NT2/D1 (cell line): ENCODE results near the gene FTMT.

Source experiments
- SUZ12 ChIP-seq: IDR thresholded peaks from 2 replicates; pipeline ENCODE4 v1.6.1; 2011; ENCODE audit not compliant: insufficient read length, insufficient read depth; ENCODE audit errors: extremely low read depth
- YY1 ChIP-seq: IDR thresholded peaks from 2 replicates; pipeline ENCODE4 v1.6.1; 2011; ENCODE audit not compliant: insufficient read length, insufficient read depth

DNA sequence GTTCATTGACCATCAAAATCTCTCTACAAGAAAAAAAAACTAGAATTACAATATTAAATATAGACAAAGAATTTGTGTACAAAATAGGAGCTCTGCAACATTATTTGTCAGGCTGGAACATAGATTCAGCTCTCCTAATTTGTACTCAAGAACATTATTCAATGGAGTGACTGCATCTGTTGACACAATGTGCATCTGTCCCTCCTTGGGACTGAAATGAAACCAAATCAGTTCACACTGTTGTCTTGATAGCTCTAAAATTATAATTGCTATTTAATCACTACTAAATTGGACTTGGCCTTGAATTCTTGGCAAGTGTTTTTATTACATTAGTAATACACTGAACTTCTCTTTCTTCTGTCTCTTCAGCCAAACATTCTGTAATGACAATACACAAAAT is 47.7 kb downstream of the FTMT start:
- TF ChIP-seq SUZ12 (no peak), YY1 (no peak)
